Natural killer cell (primary cell): ENCODE measurements around the gene HOXA6. TPM values are rescaled to one million over a fixed set of nuclear protein-coding genes. Genes with fewer than 3 reads are reported as not detected.

Experiments
- ATAC-seq, 3 donors: fragments of 150-1000 bp in 2 of 3; fragments of 200-7000 bp in 1 of 3; cut with Tn5 transposase; 1 replicate in 1 of 3; 2 replicates in 2 of 3; pipeline ENCODE4 v1.10.0; 2021; ENCODE audit warnings: mild to moderate bottlenecking in 2 of 3, moderate library complexity in 2 of 3
- DNase-seq, 2 donors: peaks; one replicate each; pipeline versions ENCODE4 v3.0.0 to v3.0.0-alpha.2; 2013 to 2021; ENCODE audit warnings: mixed read lengths in 1 of 2
- H3K27ac ChIP-seq: one replicate; pipeline ENCODE4 v1.5.1; 2013; ENCODE audit warnings: mild to moderate bottlenecking, low read length
- H3K27me3 ChIP-seq: one replicate; pipeline ENCODE4 v1.6.1; 2013; ENCODE audit warnings: low read length; ENCODE audit not compliant: control insufficient read depth, insufficient read depth
- H3K36me3 ChIP-seq: one replicate; pipeline ENCODE4 v1.6.1; 2013; ENCODE audit warnings: low read length; ENCODE audit not compliant: control insufficient read depth, insufficient read depth
- H3K4me1 ChIP-seq: one replicate; pipeline ENCODE4 v1.6.1; 2013; ENCODE audit warnings: low read length; ENCODE audit not compliant: control insufficient read depth, insufficient read depth
- H3K4me3 ChIP-seq: one replicate; pipeline ENCODE4 v1.5.1; 2013; ENCODE audit warnings: low read length
- H3K9me3 ChIP-seq: one replicate; pipeline ENCODE4 v1.6.1; 2013; ENCODE audit warnings: low read length; ENCODE audit not compliant: control insufficient read depth, insufficient read depth
- H3K27ac Mint-ChIP-seq, 2 donors: one replicate each; pipeline ENCODE4 v1.8.0; 2022; ENCODE audit warnings: mild to moderate bottlenecking in 2 of 2, mixed read lengths in 2 of 2, moderate library complexity in 1 of 2
- H3K27me3 Mint-ChIP-seq, 2 donors: one replicate each; pipeline ENCODE4 v1.8.0; 2022; ENCODE audit warnings: low read depth in 2 of 2, mixed read lengths in 2 of 2
- H3K36me3 Mint-ChIP-seq: one replicate; pipeline ENCODE4 v1.8.0; 2022; ENCODE audit warnings: mixed read lengths
- H3K4me1 Mint-ChIP-seq, 2 donors: one replicate each; pipeline ENCODE4 v1.8.0; 2022; ENCODE audit warnings: mixed read lengths in 2 of 2
- H3K4me3 Mint-ChIP-seq: one replicate; pipeline ENCODE4 v1.8.0; 2022; ENCODE audit warnings: mild to moderate bottlenecking, moderate library complexity, mixed read lengths
- H3K9me3 Mint-ChIP-seq, 2 donors: one replicate each; pipeline ENCODE4 v1.8.0; 2022; ENCODE audit warnings: mixed read lengths in 2 of 2
- CTCF ChIP-seq: fragments of 200-600 bp; IDR thresholded peaks from one replicate; pipeline ENCODE4 v1.8.0; 2022; ENCODE audit warnings: antibody characterized with exemption
- WGBS: methylation state at CpG from one replicate; pipeline ENCODE4 v1.1.7; 2013; ENCODE audit warnings: missing lambda C conversion rate; ENCODE audit not compliant: insufficient coverage; 5-methylcytosine and 5-hydroxymethylcytosine counted together
- intact Hi-C: fragments of 100-400 bp; cut with micrococcal nuclease; formaldehyde crosslinking; loops from one replicate; pipeline ENCODE4 v1.14.2; 2022
- total RNA-seq, 4 donors: library from RNA; stranded (reverse); fragments of 120-200 nt in 1 of 4; gene quantifications; one replicate each; pipeline versions ENCODE4 v1.2.3 to v1.2.4, GENCODE V29; 2013 to 2022

Gene HOXA6
- total RNA-seq, 3 donors from 2014 or later (not counting 1 experiment from before 2014, with no cell fraction given) = 0.28 to 0.65 (median 0.43) TPM

DNA sequence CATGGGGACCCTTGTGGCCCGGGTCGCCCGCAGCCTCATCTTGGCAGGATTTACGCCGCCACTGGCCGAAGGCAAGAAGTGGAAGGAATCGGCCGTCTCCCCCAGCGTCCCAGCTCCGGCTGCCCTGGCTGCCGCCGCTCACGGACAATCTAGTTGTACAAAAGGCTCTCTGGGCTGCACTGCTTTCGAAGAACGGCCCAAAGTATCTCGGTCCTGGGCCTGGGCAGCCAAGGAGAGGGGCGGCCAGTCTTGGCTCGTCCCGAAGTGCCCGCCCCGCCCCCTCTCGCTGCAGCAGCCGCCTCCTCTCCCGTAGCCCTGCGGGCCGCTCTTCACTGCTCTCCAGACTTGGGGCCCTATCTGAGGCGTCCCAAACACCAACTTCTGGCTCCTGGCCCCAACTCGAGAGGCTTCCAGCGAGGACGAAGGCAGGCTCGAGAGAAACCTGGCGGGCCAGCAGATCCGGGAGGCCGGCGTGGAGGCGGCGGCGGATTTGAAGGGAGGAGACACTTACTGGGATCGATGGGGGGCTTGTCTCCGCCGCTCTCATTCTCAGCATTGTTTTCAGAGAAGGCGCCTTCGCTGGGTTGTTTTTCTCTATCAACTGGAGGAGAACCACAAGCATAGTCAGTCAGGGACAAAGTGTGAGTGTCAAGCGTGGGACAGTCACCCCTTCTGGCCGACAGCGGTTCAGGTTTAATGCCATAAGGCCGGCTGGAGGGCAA is 17.0 kb upstream of the HOXA6 start:
- Histone ChIP-seq H3K9me3 (no peaks in the 10 kb centered on the region), H3K27ac (no peak overlapping the region), H3K36me3 (no peaks in the 10 kb centered on the region), H3K4me3 (peak overlapping the region; percentile 40), H3K27me3 (peaks cover 73% of the 10 kb centered on the region), H3K4me1 (peaks cover 76% of the 10 kb centered on the region)
- Mint-ChIP-seq H3K4me3 (peak overlapping the region; percentile 77), H3K36me3 (peaks cover 7% of the 10 kb centered on the region), H3K9me3 (no peaks in the 10 kb centered on the region), H3K27me3 (peaks cover 71 to 73% of the 10 kb centered on the region in 2 donors), H3K27ac (peak overlapping the region; percentile 26 to 60), H3K4me1 (peaks cover 37 to 57% of the 10 kb centered on the region in 2 donors)
- ATAC-seq (no peak), DNase-seq (no peak)
- TF ChIP-seq CTCF = no peak
- intact Hi-C loops = loop anchor here (2.0 to 10.0 kb wide), 4 partner anchors 20 to 1308 kb away; partner anchors contain the start of genes EVX1 and HOXA11
- WGBS = 4% methylated on average over 47 of the region's 47 CpGs

DNA sequence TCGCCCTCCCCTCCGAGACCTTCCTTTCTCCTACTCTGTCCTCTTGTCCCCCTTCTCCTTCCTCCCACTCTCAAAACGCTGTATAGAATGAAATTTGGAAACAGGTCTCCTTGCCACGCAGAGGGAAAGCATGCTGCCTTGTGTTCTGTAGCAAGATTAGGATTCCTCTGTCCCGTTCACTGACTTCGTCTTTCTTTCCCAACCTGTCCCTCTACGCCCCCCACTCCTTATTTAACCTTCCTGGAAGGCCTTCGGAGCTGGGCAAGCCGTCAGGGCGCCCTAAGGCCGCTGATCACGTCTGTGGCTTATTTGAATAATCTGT is 16.4 kb upstream of the HOXA6 start:
- WGBS = 22% methylated on average over 12 of the region's 12 CpGs
- H3K27ac ChIP-seq = no peak overlapping the region
- peak overlapping the region; percentile 40 for H3K4me3 ChIP-seq
- peaks cover 72% of the 10 kb centered on the region for H3K4me1 ChIP-seq
- H3K27me3 Mint-ChIP-seq = peaks cover 74 to 75% of the 10 kb centered on the region in 2 donors
- H3K9me3 ChIP-seq = no peaks in the 10 kb centered on the region
- ATAC-seq (no peak), DNase-seq (no peak)
- no peak for TF ChIP-seq CTCF
- peak overlapping the region in 1 of 2 donors; percentile 26 for H3K27ac Mint-ChIP-seq
- peaks cover 75% of the 10 kb centered on the region for H3K27me3 ChIP-seq
- peaks cover 7% of the 10 kb centered on the region for H3K36me3 Mint-ChIP-seq
- H3K4me3 Mint-ChIP-seq = peak overlapping the region; percentile 52
- no peaks in the 10 kb centered on the region for H3K36me3 ChIP-seq
- intact Hi-C loops = loop anchor here (2.0 to 10.0 kb wide), 4 partner anchors 21 to 1307 kb away; partner anchors contain the start of genes EVX1 and HOXA11
- peaks cover 36 to 57% of the 10 kb centered on the region in 2 donors for H3K4me1 Mint-ChIP-seq
- no peaks in the 10 kb centered on the region for H3K9me3 Mint-ChIP-seq

DNA sequence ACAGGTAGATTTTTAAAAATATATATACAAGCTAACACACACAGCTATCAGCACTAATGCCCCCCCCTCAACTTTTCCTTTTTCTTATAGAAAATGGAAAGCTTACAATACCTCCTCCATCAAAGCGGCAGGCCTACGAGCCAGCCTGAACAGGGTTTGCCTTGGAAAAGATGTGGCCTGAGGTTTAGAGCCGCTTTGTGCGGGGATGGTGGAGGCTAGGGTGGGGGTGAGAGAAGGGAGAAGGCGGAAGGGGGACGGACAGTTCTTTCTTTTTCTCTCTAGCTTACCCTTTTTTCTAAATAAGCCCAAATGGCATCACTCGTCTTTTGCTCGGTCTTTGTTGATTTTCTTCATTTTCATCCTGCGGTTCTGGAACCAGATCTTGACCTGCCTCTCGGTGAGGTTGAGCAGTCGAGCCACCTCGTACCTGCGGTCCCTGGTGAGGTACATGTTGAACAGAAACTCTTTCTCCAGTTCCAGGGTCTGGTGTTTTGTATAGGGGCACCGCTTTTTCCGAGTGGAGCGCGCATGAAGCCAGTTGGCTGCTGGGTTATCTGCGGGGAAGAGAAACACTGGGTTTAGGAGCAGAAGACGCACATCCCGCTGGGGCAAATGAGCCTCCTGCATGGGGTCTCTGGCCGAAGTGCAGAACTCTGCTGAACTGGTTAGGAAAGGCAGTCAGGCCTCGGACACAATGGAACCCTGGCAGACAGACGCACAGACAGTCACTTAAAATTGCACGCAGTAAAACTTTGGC is 15.9 kb upstream of the HOXA6 start:
- Histone ChIP-seq H3K4me3 (no peak overlapping the region), H3K27ac (no peak overlapping the region), H3K4me1 (peaks cover 69% of the 10 kb centered on the region), H3K27me3 (peaks cover 75% of the 10 kb centered on the region), H3K9me3 (no peaks in the 10 kb centered on the region), H3K36me3 (no peaks in the 10 kb centered on the region)
- ATAC-seq (no peak), DNase-seq (no peak)
- intact Hi-C loops = loop anchor here (2.0 to 10.0 kb wide), 4 partner anchors 21 to 1307 kb away; partner anchors contain the start of genes EVX1 and HOXA11
- peak overlapping the region; percentile 52 for H3K4me3 Mint-ChIP-seq
- peaks cover 31 to 57% of the 10 kb centered on the region in 2 donors for H3K4me1 Mint-ChIP-seq
- H3K27ac Mint-ChIP-seq = peak overlapping the region in 1 of 2 donors; percentile 26
- peaks cover 73 to 75% of the 10 kb centered on the region in 2 donors for H3K27me3 Mint-ChIP-seq
- no peak for TF ChIP-seq CTCF
- WGBS = 39% methylated on average over 21 of the region's 24 CpGs
- H3K9me3 Mint-ChIP-seq = no peaks in the 10 kb centered on the region
- H3K36me3 Mint-ChIP-seq = peaks cover 2% of the 10 kb centered on the region
